Activated CD8-positive, alpha-beta memory T cell treated with anti-CD3 and anti-CD28 coated beads, Interleukin-2, amount 50 U/mL, for 1 hour (primary cell): Measurements from ENCODE around the gene DESI1.
A peak's percentile ranks its signal among the peaks of the same experiment; 100 is the strongest.
"Not testable (repeated sequence)": the region's sequence is repeated elsewhere in the genome, so short reads cannot be mapped to it uniquely, and the experiment has no call there.

Experiments used
- DNase-seq: peaks from one replicate; pipeline ENCODE4 v3.0.0-alpha.2; 2020; ENCODE audit errors: extremely low read depth

The DESI1 gene

DNA sequence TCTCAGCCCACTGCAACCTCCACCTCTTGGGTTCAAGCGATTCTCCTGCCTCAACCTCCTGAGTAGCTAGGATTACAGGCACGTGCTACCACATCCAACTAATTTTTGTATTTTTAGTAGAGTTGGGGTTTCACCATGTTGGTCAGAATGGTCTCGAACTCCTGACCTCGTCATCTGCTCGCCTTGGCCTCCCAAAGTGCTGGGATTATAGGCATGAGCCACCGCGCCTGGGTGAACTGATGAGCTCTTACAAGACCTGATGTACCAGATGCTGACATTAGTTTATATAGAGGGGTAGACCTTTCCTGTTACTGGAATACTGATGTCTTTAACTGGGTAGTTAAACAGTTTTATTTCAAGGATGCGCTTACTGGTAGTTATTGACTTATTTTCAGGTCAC, 13.8 kb upstream of the DESI1 start:
- not testable (repeated sequence) for DNase-seq

GRCh38 chr22:41631615-41632014, 10.8 kb upstream of the DESI1 start:
- not testable (repeated sequence) for DNase-seq

DNA sequence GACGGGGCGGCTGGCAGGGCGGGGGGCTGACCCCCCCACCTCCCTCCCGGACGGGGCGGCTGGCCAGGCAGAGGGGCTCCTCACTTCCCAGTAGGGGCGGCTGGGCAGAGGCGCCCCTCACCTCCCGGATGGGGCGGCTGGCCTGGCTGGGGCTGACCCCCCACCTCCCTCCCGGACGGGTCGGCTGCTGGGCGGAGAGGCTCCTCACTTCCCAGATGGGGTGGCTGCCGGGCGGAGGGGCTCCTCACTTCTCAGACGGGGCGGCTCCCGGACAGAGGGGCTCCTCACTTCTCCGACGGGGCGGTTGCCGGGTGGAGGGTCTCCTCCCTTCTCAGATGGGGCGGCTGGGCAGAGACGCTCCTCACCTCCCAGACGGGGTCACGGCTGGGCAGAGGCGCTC, 10.3 kb upstream of the DESI1 start:
- not testable (repeated sequence) for DNase-seq

GRCh38 chr22:41625577-41625976, 4.7 kb upstream of the DESI1 start:
- DNase-seq: no peak

GRCh38 chr22:41621911-41622179, 1.0 kb upstream of the DESI1 start:
- DNase-seq: no peak

GRCh38 chr22:41621099-41621910, 462 bp upstream of the DESI1 start, which contains the start of gene XRCC6:
XRCC6 (plus strand) TSS chr22:41621295; CDS start chr22:41622005, 710 bp downstream.
- peak; percentile 99 for DNase-seq

DNA sequence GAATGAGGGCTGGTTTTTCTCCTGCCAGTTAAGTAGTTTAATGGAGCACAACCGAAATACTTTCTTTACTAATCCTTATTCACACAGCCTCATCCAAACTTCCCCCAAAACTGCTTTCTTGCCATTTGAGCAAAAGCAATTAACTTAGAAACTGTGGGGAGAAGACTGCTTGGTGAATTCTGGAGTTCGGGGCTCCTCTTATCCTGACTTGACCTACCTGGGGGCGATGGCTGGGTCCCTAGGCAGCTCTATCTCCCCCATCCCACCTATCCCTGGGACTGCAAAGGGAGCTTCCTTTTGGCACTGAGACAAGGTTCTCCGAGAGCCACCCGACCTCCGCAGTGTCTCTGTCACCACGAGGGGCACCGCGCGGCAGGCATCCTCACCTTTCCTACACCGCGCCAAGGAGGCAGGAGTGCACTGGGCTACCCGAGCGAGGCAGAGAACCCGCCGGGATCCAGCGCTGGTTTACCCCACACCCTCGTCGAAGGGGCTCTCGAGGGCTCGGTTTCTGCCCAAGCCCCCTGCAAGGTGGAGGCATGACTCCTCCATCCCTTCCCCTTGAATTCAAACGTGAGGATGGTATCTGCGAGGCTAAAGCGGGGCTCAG, 759 bp downstream of the DESI1 start:
- DNase-seq: peak; percentile 13

GRCh38 chr22:41613456-41613855, 7.4 kb downstream of the DESI1 start:
- DNase-seq: no peak

DNA sequence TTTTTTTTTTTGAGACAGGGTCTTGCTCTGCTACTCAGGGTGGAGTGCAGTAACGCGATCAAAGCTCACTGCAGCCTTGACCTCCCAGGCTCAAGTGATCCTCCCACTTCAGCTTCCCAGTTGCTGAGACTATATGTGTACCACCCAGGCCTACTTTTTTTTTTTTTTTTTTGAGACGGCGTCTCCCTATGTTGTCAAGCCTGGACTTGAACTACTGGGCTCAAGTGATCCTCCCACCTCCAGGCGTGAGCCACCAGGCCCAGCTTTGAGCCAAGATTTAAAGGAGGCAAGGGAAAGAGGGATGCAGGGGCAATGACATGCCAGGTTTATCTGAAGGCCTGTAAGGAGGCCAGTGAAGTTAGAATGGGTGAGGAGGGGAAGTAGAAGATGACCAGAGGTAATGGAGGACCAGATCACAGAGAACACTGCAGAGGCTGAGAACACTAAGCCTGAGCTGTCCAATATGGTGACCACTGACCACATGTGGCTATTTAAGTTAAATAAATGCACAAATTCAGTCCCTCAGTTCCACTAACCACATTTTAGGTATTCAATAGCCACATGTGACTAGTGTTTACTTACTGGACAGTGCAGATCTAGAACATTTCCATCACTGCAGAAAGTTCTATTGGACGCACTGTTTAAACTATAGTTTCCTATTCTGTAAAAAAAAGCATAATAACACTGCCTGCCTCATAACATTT, 8.1 kb downstream of the DESI1 start:
- DNase-seq: no peak

DNA sequence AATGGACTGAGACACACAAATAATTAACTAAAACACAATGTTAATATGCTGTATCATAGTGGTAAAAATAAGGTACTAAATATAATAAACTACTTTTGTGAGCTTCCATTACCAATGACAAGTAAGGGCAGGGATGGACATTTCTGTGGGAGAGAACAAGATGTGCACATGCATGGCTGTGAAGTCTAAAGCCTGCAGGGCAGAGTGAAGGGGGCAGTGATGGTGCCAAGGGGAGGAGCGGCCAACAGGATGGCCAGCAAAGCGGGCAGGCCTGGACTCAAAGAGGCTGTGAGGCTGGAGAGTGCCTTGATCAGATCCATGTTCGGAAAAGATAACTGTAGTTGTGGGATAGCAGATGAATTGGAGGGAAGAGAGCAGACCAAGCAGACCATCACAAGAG, 12.5 kb downstream of the DESI1 start:
- DNase-seq: no peak

DNA sequence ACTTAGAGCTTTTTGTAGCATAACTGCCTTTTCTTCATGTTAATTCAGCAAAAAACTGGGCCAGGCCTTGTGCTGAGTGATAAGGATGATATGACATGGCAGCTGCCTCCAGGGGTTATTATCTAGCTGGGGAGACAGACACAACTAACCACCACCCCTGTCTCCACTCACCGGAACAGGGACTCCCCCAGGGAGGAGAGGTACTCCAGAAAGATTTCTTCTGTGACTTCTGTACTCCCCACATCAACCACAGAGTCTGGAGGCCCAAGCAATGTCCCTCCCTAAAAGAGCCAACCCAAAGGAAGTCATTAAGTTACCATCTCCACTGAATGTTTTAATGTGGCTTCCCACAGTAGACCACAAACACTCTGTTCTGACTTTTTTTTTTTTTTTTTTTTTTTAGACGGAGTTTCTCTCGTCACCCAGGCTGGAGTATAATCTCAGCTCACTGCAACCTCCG, 16.9 kb downstream of the DESI1 start:
- DNase-seq: peak; percentile 24

- no peak for DNase-seq
Measured at GRCh38 chr22:41600976-41601375, 19.9 kb downstream of the DESI1 start.

GRCh38 chr22:41598891-41599635, 21.8 kb downstream of the DESI1 start:
- no peak for DNase-seq

- DNase-seq: no peak
Measured at GRCh38 chr22:41598081-41598480, 22.8 kb downstream of the DESI1 start.

- no peak for DNase-seq
Measured at GRCh38 chr22:41597635-41597953, 23.2 kb downstream of the DESI1 start.

GRCh38 chr22:41596776-41597634, 23.8 kb downstream of the DESI1 start:
- DNase-seq: no peak

DNA sequence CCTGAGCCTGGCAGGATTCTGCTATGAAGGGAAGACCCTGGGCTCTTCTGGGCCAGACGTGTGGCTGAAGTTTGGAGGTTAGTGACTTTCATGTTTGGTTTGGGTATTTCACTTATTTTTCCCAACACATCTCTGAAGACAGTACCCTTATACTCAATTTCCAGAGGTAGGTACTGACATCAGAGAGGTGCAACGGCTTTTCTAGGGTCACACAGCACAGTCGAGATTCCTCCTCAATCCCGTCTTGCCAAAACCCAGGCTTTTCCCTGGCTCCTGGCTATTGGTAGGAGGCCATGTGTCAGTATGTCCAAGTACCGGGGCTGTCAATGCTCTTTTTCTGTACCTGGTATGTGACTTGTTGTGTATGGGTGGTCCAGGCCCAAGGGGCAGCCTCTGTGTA, 25.1 kb downstream of the DESI1 start:
- no peak for DNase-seq

- not testable (repeated sequence) for DNase-seq
Measured at GRCh38 chr22:41593336-41593960, 27.4 kb downstream of the DESI1 start.

DNA sequence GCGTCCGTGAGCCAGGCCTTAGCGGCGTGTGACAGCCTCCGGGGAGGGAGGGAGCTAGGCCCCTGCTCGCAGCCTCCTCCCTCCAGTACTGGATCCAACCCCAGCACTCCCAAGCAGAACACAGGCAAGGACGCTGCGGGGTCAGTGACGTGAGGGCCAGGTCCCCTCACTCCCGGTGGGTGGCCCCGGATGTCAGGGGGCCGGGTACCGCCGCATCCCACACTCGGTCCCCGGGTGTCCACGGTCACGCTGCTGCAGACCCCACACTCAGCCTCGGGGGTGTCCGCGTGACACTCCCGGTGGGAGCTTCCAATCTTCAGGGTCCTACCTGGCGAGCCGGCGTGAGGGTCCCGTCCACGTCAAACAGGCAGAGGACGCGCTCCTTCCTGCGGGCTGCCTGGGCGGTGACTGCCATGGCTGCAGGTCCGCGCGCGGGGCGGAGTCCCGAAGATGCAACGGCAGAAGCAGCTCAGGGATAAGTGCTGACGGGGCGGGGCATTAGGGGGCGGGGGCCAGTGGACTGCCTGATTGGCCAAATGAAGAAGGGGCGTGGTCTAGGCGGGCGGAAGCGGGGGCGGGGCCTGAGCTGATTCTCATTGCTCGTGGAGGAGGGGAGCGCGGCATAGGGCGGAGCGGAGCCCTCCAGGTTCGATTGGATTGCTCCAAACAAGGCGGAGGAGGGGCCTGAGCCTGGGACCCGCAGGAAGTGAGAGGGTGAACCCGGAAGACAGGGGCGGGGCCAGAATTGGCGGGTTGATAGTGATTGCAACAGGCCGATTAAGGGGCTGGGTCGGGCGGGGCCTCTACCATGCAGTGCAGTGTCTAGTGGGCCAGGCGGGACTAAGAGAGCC, 31.2 kb downstream of the DESI1 start, which contains the start of gene PMM1:
Gene PMM1 (minus strand): TSS at position 450 of the 851 bp plus-strand sequence. CDS start 35 bp downstream, at position 415.
- peak; percentile 100 for DNase-seq

DNA sequence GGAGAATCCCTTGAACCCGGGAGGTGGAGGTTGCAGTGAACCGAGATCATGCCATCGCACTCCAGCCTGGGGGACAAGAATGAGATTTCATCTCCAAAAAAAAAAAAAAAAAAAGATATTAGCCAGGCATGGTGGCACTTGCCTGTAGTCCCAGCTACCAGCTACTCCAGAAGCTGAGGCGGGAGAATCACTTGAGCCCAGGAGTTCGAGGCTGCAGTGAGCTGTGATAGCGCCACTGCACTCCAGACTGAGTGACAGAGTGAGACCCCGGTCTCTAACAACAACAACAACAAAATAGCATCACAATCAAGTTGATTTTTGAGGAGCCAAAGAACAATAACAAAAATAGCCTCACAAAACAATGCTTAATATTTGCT, 33.5 kb downstream of the DESI1 start:
- DNase-seq: no peak
